GM23338 (cell line): ENCODE data around the gene GUCY1A1. TPM values are rescaled to one million over a fixed set of nuclear protein-coding genes. Genes with fewer than 3 reads are reported as not detected.

Experiments
- ATAC-seq: fragments of 200-7000 bp; cut with Tn5 transposase; 3 replicates; pipeline ENCODE4 v1.9.1; 2020
- DNase-seq: peaks from one replicate; pipeline ENCODE4 v3.0.0-alpha.2; 2015; ENCODE audit warnings: low spot score
- H2AFZ ChIP-seq: fragments of 200-600 bp; sonication (generic); 2 replicates; pipeline ENCODE4 v1.8.0; 2016; ENCODE audit warnings: antibody characterized with exemption, mild to moderate bottlenecking, moderate library complexity
- H3F3A ChIP-seq: fragments of 200-600 bp; sonication (generic); replicated peaks from 2 replicates; pipeline ENCODE4 v1.8.0; 2017; ENCODE audit warnings: antibody characterized with exemption, mixed run types, low read depth
- H3K27ac ChIP-seq: fragments of 200-600 bp; sonication (generic); 2 replicates; pipeline ENCODE4 v1.6.1; 2016; ENCODE audit warnings: low read depth
- H3K27me3 ChIP-seq: fragments of 200-600 bp; sonication (generic); 2 replicates; pipeline ENCODE4 v1.8.0; 2016; ENCODE audit warnings: mild to moderate bottlenecking, mixed run types, moderate library complexity; ENCODE audit not compliant: insufficient read depth
- H3K36me3 ChIP-seq: fragments of 200-600 bp; sonication (generic); 2 replicates; pipeline ENCODE4 v1.8.0; 2016; ENCODE audit warnings: mild to moderate bottlenecking; ENCODE audit not compliant: insufficient read depth
- H3K4me1 ChIP-seq: fragments of 200-600 bp; sonication (generic); 2 replicates; pipeline ENCODE4 v1.8.0; 2016; ENCODE audit warnings: mild to moderate bottlenecking, moderate library complexity; ENCODE audit not compliant: insufficient read depth
- H3K4me2 ChIP-seq: fragments of 200-600 bp; sonication (generic); 2 replicates; pipeline ENCODE4 v1.7.1; 2017; ENCODE audit warnings: mixed run types
- H3K4me3 ChIP-seq: fragments of 200-600 bp; sonication (generic); 2 replicates; pipeline ENCODE4 v1.6.1; 2016; ENCODE audit warnings: mixed run types
- H3K79me2 ChIP-seq: fragments of 200-600 bp; sonication (generic); replicated peaks from 2 replicates; pipeline ENCODE4 v1.8.0; 2017; ENCODE audit warnings: mild to moderate bottlenecking; ENCODE audit not compliant: insufficient read depth
- H3K9me2 ChIP-seq: fragments of 200-600 bp; sonication (generic); 2 replicates; pipeline ENCODE4 v1.8.0; 2017; ENCODE audit not compliant: insufficient read depth
- H4K20me1 ChIP-seq: fragments of 200-600 bp; sonication (generic); replicated peaks from 2 replicates; pipeline ENCODE4 v1.8.0; 2017; ENCODE audit warnings: mild to moderate bottlenecking; ENCODE audit not compliant: insufficient read depth
- H3K27ac Mint-ChIP-seq: 2 replicates; pipeline ENCODE4 v1.8.0; 2020; ENCODE audit warnings: inconsistent platforms, mild to moderate bottlenecking, moderate library complexity, mixed read lengths
- H3K27me3 Mint-ChIP-seq: 3 replicates; pipeline ENCODE4 v1.8.0; 2022; ENCODE audit warnings: low read depth, mild to moderate bottlenecking, moderate library complexity, mixed read lengths, inconsistent platforms; ENCODE audit not compliant: insufficient read depth, poor library complexity
- H3K36me3 Mint-ChIP-seq: 3 replicates; pipeline ENCODE4 v1.8.0; 2021; ENCODE audit warnings: low read depth, mild to moderate bottlenecking, inconsistent platforms, moderate library complexity, mixed read lengths
- H3K4me1 Mint-ChIP-seq: 3 replicates; pipeline ENCODE4 v1.8.0; 2020; ENCODE audit warnings: mild to moderate bottlenecking, inconsistent platforms, mixed read lengths
- H3K4me3 Mint-ChIP-seq: 3 replicates; pipeline ENCODE4 v1.8.0; 2021; ENCODE audit warnings: moderate library complexity, mild to moderate bottlenecking, inconsistent platforms, mixed read lengths
- H3K9me3 Mint-ChIP-seq: 3 replicates; pipeline ENCODE4 v1.8.0; 2020; ENCODE audit warnings: moderate library complexity, mild to moderate bottlenecking, inconsistent platforms, mixed read lengths
- CREB1 ChIP-seq: fragments of 250-450 bp; sonication (Bioruptor Pico); IDR thresholded peaks from 2 replicates; pipeline ENCODE4 v1.5.0; 2020; ENCODE audit warnings: low read depth, mild to moderate bottlenecking, moderate library complexity
- CTCF ChIP-seq, 2 experiments: fragments of 200-600 bp in 1 of 2; sonication (generic) in 1 of 2; conservative IDR thresholded peaks; 2 replicates each; pipeline versions ENCODE4 v1.5.1 to v1.6.1; 2016 to 2017; ENCODE audit warnings: antibody characterized with exemption in 2 of 2, low read depth in 2 of 2, mild to moderate bottlenecking in 2 of 2, moderate library complexity in 1 of 2
- ETS1 ChIP-seq: IDR thresholded peaks from 2 replicates; pipeline ENCODE4 v1.6.1; 2016; ENCODE audit warnings: antibody characterized with exemption
- EZH2 ChIP-seq: fragments of 200-600 bp; sonication (generic); IDR thresholded peaks from one replicate; pipeline ENCODE4 v1.8.0; 2017; ENCODE audit warnings: antibody characterized with exemption, mild to moderate bottlenecking, low read depth; ENCODE audit not compliant: unreplicated experiment
- EZH2phosphoT487 ChIP-seq: fragments of 200-600 bp; sonication (generic); IDR thresholded peaks from one replicate; pipeline ENCODE4 v1.8.1; 2018; ENCODE audit warnings: antibody characterized with exemption; ENCODE audit not compliant: unreplicated experiment
- POLR2AphosphoS5 ChIP-seq: IDR thresholded peaks from 2 replicates; pipeline ENCODE4 v1.6.1; 2016; ENCODE audit warnings: antibody characterized with exemption, low read depth
- REST ChIP-seq: IDR thresholded peaks from one replicate; pipeline ENCODE4 v1.6.1; 2018; ENCODE audit warnings: antibody characterized with exemption; ENCODE audit not compliant: unreplicated experiment
- STAT1 ChIP-seq: IDR thresholded peaks from one replicate; pipeline ENCODE4 v1.6.1; 2016; ENCODE audit warnings: antibody characterized with exemption; ENCODE audit not compliant: unreplicated experiment
- ZNF114 ChIP-seq: fragments of 250-450 bp; sonication (Bioruptor Pico); IDR thresholded peaks from 2 replicates; pipeline ENCODE4 v1.5.0; 2020; ENCODE audit warnings: mild to moderate bottlenecking, moderate library complexity
- ZNF331 ChIP-seq: fragments of 250-450 bp; sonication (Bioruptor Pico); IDR thresholded peaks from 2 replicates; pipeline ENCODE4 v1.5.0; 2020; ENCODE audit warnings: low read depth, mild to moderate bottlenecking, moderate library complexity
- polyA plus RNA-seq: library from polyadenylated mRNA; unstranded; fragments of >200 nt; fragmentation: Nextera tagmentation; extraction: Ambion mirVana; gene quantifications from 2 replicates; pipeline ENCODE4 v1.2.1, GENCODE V29; 2016
- total RNA-seq: library from RNA; depleted of rRNA; stranded (reverse); fragments of >200 nt; shearing (Covaris generic); gene quantifications from 2 replicates; pipeline ENCODE4 v1.2.3, GENCODE V29; 2014

The GUCY1A1 gene
- total and polyA plus RNA-seq, 2 experiments from 2014 or later, result not detected

GRCh38 chr4:155757745-155758265, 91.2 kb downstream of the GUCY1A1 start:
- Mint-ChIP-seq H3K36me3 (no peaks in the 10 kb centered on the region), H3K27me3 (peaks cover 10% of the 10 kb centered on the region), H3K4me1 (peaks cover 9% of the 10 kb centered on the region), H3K4me3 (no peak overlapping the region), H3K9me3 (no peaks in the 10 kb centered on the region; the same call in 1 of the 3 replicates), H3K27ac (no peak overlapping the region)
- Histone ChIP-seq H3K4me2 (no peak overlapping the region), H2AFZ (no peak overlapping the region), H3K27ac (no peak overlapping the region), H3K4me3 (no peak overlapping the region), H3K4me1 (0 out of 2 replicates have a peak, but pooled peaks cover 4% of the 10 kb centered on the region), H4K20me1 (no peaks in the 10 kb centered on the region), H3K36me3 (no peaks in the 10 kb centered on the region), H3K27me3 (peaks cover 31% of the 10 kb centered on the region), H3K9me2 (no peaks in the 10 kb centered on the region; the same call in 1 of the 2 replicates), H3K79me2 (no peaks in the 10 kb centered on the region), H3F3A (no peaks in the 10 kb centered on the region)
- DNase-seq (no peak), ATAC-seq (no peak)
- no peak for TF ChIP-seq EZH2
- TF ChIP-seq EZH2phosphoT487, result no peak
- TF ChIP-seq ZNF114 (CRISPR knock-in tag), result no peak
- TF ChIP-seq CREB1 (CRISPR knock-in tag), result no peak
- no peak for TF ChIP-seq ZNF331 (CRISPR knock-in tag)
- no peak for TF ChIP-seq ETS1

GRCh38 chr4:155758481-155759371, 92.1 kb downstream of the GUCY1A1 start, which contains the start of gene GUCY1B1:
Gene GUCY1B1, plus strand, starts transcription at chr4:155759021. Its CDS starts 120 bp downstream, at chr4:155759141.
- Mint-ChIP-seq H3K36me3 (no peaks in the 10 kb centered on the region), H3K4me3 (peak within 1 kb of the TSS; percentile 72), H3K27me3 (peaks cover 10% of the 10 kb centered on the region), H3K27ac (no peak within 1 kb of the TSS), H3K4me1 (peaks cover 9% of the 10 kb centered on the region), H3K9me3 (no peaks in the 10 kb centered on the region; the same call in 1 of the 3 replicates)
- no peaks in the 10 kb centered on the region for H3F3A ChIP-seq
- peak within 1 kb of the TSS; percentile 65 for H3K4me3 ChIP-seq
- DNase-seq (peak; percentile 95), ATAC-seq (peak; percentile 92)
- H3K79me2 ChIP-seq, result no peaks in the 10 kb centered on the region
- no peak within 1 kb of the TSS for H3K27ac ChIP-seq
- peak within 1 kb of the TSS; percentile 85 for H3K4me2 ChIP-seq
- no peaks in the 10 kb centered on the region for H4K20me1 ChIP-seq
- no peaks in the 10 kb centered on the region; the same call in 1 of the 2 replicates for H3K9me2 ChIP-seq
- H3K4me1 ChIP-seq, result 0 out of 2 replicates have a peak, but pooled peaks cover 4% of the 10 kb centered on the region
- TF ChIP-seq ZNF114 (CRISPR knock-in tag) (no peak), CREB1 (CRISPR knock-in tag) (no peak), CTCF (conservative IDR thresholded peaks at IDR 0.05; ENCODE audit: low read depth in 2 of 2) (peak in 1 of 2 experiments; percentile 18; a peak in 2 of 4 replicates), POLR2AphosphoS5 (0 out of 2 replicates have a peak, but pooled peaks have one; percentile 26), STAT1 (no peak), REST (no peak)
- peaks cover 31% of the 10 kb centered on the region for H3K27me3 ChIP-seq
- H3K36me3 ChIP-seq, result no peaks in the 10 kb centered on the region
- H2AFZ ChIP-seq, result peak within 1 kb of the TSS; percentile 92
